ENCODE data around the gene B9D2.
"Not testable (repeated sequence)": the region's sequence is repeated elsewhere in the genome, so short reads cannot be mapped to it uniquely, and the experiment has no call there.

The B9D2 gene

GRCh38 chr19:41355035-41355434 is 8.9 kb downstream of the B9D2 start:
- no peak for DNase-seq (ENCODE audit: low read depth in 2 of 2)

- no peak for DNase-seq (ENCODE audit: low read depth in 2 of 2)
Measured at GRCh38 chr19:41354343-41354953, 9.5 kb downstream of the B9D2 start.

GRCh38 chr19:41353466-41354342 is 10.2 kb downstream of the B9D2 start, which contains the start of gene TGFB1:
Gene TGFB1, minus strand, starts transcription at chr19:41353922. Its CDS starts 878 bp downstream, at chr19:41353044.
- peak; percentile 72 to 74 for DNase-seq (ENCODE audit: low read depth in 2 of 2)

GRCh38 chr19:41352609-41353465 is 11.1 kb downstream of the B9D2 start:
- no peak for DNase-seq (ENCODE audit: low read depth in 2 of 2)

GRCh38 chr19:41352279-41352608 is 11.7 kb downstream of the B9D2 start:
- DNase-seq (ENCODE audit: low read depth in 2 of 2), result no peak

GRCh38 chr19:41351339-41352245 is 12.4 kb downstream of the B9D2 start:
- no peak for DNase-seq (ENCODE audit: low read depth in 2 of 2)

GRCh38 chr19:41350735-41351338 is 13.1 kb downstream of the B9D2 start:
- DNase-seq (ENCODE audit: low read depth in 2 of 2), result no peak

GRCh38 chr19:41346916-41347315 is 17.0 kb downstream of the B9D2 start:
- not testable (repeated sequence) for DNase-seq (ENCODE audit: low read depth in 2 of 2)

- DNase-seq (ENCODE audit: low read depth in 2 of 2), result no peak
Measured at GRCh38 chr19:41344162-41344561, 19.8 kb downstream of the B9D2 start.

- DNase-seq (ENCODE audit: low read depth in 2 of 2), result no peak
Measured at GRCh38 chr19:41341669-41342490, 22.1 kb downstream of the B9D2 start.

- DNase-seq (ENCODE audit: low read depth in 2 of 2), result peak in 1 of 2 experiments; percentile 53
Measured at GRCh38 chr19:41339936-41340335, 24.0 kb downstream of the B9D2 start.

- DNase-seq (ENCODE audit: low read depth in 2 of 2), result no peak
Measured at GRCh38 chr19:41335467-41335866, 28.5 kb downstream of the B9D2 start.

GRCh38 chr19:41334793-41335192 is 29.2 kb downstream of the B9D2 start:
- no peak for DNase-seq (ENCODE audit: low read depth in 2 of 2)

GRCh38 chr19:41332468-41332867 is 31.5 kb downstream of the B9D2 start:
- DNase-seq (ENCODE audit: low read depth in 2 of 2), result no peak

GRCh38 chr19:41332000-41332399 is 31.9 kb downstream of the B9D2 start:
- no peak for DNase-seq (ENCODE audit: low read depth in 2 of 2)

GRCh38 chr19:41330946-41331678 is 32.8 kb downstream of the B9D2 start:
- no peak for DNase-seq (ENCODE audit: low read depth in 2 of 2)

- DNase-seq (ENCODE audit: low read depth in 2 of 2), result no peak
Measured at GRCh38 chr19:41330481-41330880, 33.5 kb downstream of the B9D2 start.

- DNase-seq (ENCODE audit: low read depth in 2 of 2), result no peak
Measured at GRCh38 chr19:41328842-41329225, 35.1 kb downstream of the B9D2 start.

GRCh38 chr19:41328157-41328841 is 35.6 kb downstream of the B9D2 start:
- no peak for DNase-seq (ENCODE audit: low read depth in 2 of 2)

Data from fibroblast of skin of left biceps (primary cell).